A549 (cell line): Measurements from ENCODE around the gene MSMP. TPM values are rescaled to one million over a fixed set of nuclear protein-coding genes. Genes with fewer than 3 reads are reported as not detected.

ENCODE experiments used
- ATAC-seq, 2 experiments: fragments of 200-7000 bp in 1 of 2; fragments of >200 bp in 1 of 2; cut with Nextera tagmentation in 1 of 2; cut with Tn5 transposase in 1 of 2; 3 replicates each; pipeline versions ENCODE4 v1.8.0 to v1.9.1; 2018 to 2020; ENCODE audit warnings: mild to moderate bottlenecking in 1 of 2, moderate library complexity in 1 of 2
- CTCF ChIA-PET: fragments of 300-600 bp; sonication (Branson Sonifier 250); formaldehyde crosslinking; extraction: SDS; loops from one replicate; lab custom pipeline; 2021; ENCODE audit warnings: antibody characterized with exemption, inconsistent platforms; lab: Yijun Ruan, JAX
- POLR2A ChIA-PET: fragments of 350-600 bp; formaldehyde crosslinking; extraction: SDS; loops from one replicate; lab custom pipeline; 2021; ENCODE audit warnings: antibody characterized with exemption, inconsistent platforms; lab: Yijun Ruan, JAX
- DNase-seq, 2 experiments: peaks; one replicate each; pipeline versions ENCODE4 v3.0.0 to v3.0.0-alpha.2; 2011 to 2016; ENCODE audit warnings: low read depth in 1 of 2, low spot score in 1 of 2
- FAIRE-seq: peaks from 2 replicates; lab custom pipeline; 2011; peaks lifted over from hg19 to GRCh38; lab: Jason Lieb, UNC
- H3K27ac ChIP-seq, 2 experiments: fragments of >200 bp; sonication (Bioruptor Twin); formaldehyde crosslinking; 3 replicates each; pipeline ENCODE4 v1.5.1; 2016 to 2017
- H3K4me1 ChIP-seq: fragments of >200 bp; sonication (Bioruptor Twin); formaldehyde crosslinking; 3 replicates; pipeline ENCODE4 v1.6.1; 2016
- H3K4me2 ChIP-seq: fragments of >200 bp; sonication (Bioruptor Twin); formaldehyde crosslinking; 3 replicates; pipeline ENCODE4 v1.6.1; 2016
- H3K4me3 ChIP-seq: fragments of >200 bp; sonication (Bioruptor Twin); formaldehyde crosslinking; 3 replicates; pipeline ENCODE4 v1.5.1; 2016
- H3K9me3 ChIP-seq: fragments of >200 bp; sonication (Bioruptor Twin); formaldehyde crosslinking; 3 replicates; pipeline ENCODE4 v1.6.1; 2016
- BHLHE40 ChIP-seq: IDR thresholded peaks from 2 replicates; pipeline ENCODE4 v1.6.1; 2012; ENCODE audit warnings: low read depth, low read length, inconsistent platforms
- CBX8 ChIP-seq: fragments of 200-600 bp; sonication (generic); IDR thresholded peaks from 2 replicates; pipeline ENCODE4 v1.6.1; 2016
- CEBPB ChIP-seq, 2 experiments: fragments of >200 bp in 1 of 2; sonication (Bioruptor Twin) in 1 of 2; formaldehyde crosslinking in 1 of 2; IDR thresholded peaks; 2 replicates each; pipeline ENCODE4 v1.6.1; 2012 to 2016
- CHD4 ChIP-seq: fragments of 200-600 bp; sonication (generic); IDR thresholded peaks from 2 replicates; pipeline ENCODE4 v1.6.1; 2016; ENCODE audit warnings: antibody characterized with exemption, mild to moderate bottlenecking, borderline replicate concordance
- FOSL2 ChIP-seq, 2 experiments: fragments of 450-650 bp in 1 of 2; fragments of >200 bp in 1 of 2; sonication (Bioruptor Twin) in 1 of 2; formaldehyde crosslinking; IDR thresholded peaks; 2 replicates each; pipeline versions ENCODE4 v1.5.0 to v1.6.1; 2016 to 2020; ENCODE audit warnings: mild to moderate bottlenecking in 1 of 2, moderate library complexity in 1 of 2
- HEYL ChIP-seq: fragments of 250-450 bp; sonication (Bioruptor Pico); IDR thresholded peaks from 2 replicates; pipeline ENCODE4 v1.8.0; 2021; ENCODE audit warnings: mild to moderate bottlenecking, moderate library complexity
- HOXA7 ChIP-seq: fragments of 250-450 bp; sonication (Bioruptor Pico); IDR thresholded peaks from 2 replicates; pipeline ENCODE4 v1.5.0; 2020; ENCODE audit warnings: mild to moderate bottlenecking, moderate library complexity
- HOXB5 ChIP-seq: fragments of 250-450 bp; sonication (Bioruptor Pico); IDR thresholded peaks from 2 replicates; pipeline ENCODE4 v1.5.0; 2020; ENCODE audit warnings: mild to moderate bottlenecking, moderate library complexity
- JUN ChIP-seq, 2 experiments: fragments of >200 bp; sonication (Bioruptor Twin); formaldehyde crosslinking; IDR thresholded peaks; 2 replicates in 1 of 2; 3 replicates in 1 of 2; pipeline ENCODE4 v1.6.1; 2016 to 2017
- KDM1A ChIP-seq: fragments of 200-600 bp; sonication (generic); IDR thresholded peaks from 2 replicates; pipeline ENCODE4 v1.6.1; 2016; ENCODE audit warnings: low read depth, mild to moderate bottlenecking
- KDM5A ChIP-seq: fragments of 200-600 bp; sonication (generic); IDR thresholded peaks from 2 replicates; pipeline ENCODE4 v1.6.1; 2016; ENCODE audit warnings: antibody characterized with exemption, mild to moderate bottlenecking
- POLR2A ChIP-seq: IDR thresholded peaks from 2 replicates; pipeline ENCODE4 v1.6.1; 2012; ENCODE audit warnings: mild to moderate bottlenecking, low read length
- RAD21 ChIP-seq, 2 experiments: fragments of >200 bp in 1 of 2; sonication (Bioruptor Twin) in 1 of 2; formaldehyde crosslinking in 1 of 2; IDR thresholded peaks in 1 of 2; conservative IDR thresholded peaks in 1 of 2; 2 replicates in 1 of 2; 3 replicates in 1 of 2; pipeline ENCODE4 v1.6.1; 2012 to 2018; ENCODE audit warnings: inconsistent platforms in 1 of 2
- RFX5 ChIP-seq: fragments of 450-650 bp; IDR thresholded peaks from 2 replicates; pipeline ENCODE4 v1.7.1; 2014; ENCODE audit warnings: antibody characterized with exemption, mild to moderate bottlenecking, moderate library complexity
- SMC3 ChIP-seq: fragments of >200 bp; sonication (Bioruptor Twin); formaldehyde crosslinking; IDR thresholded peaks from 3 replicates; pipeline ENCODE4 v1.6.1; 2018; ENCODE audit warnings: inconsistent platforms
- SREBF2 ChIP-seq: fragments of 450-650 bp; IDR thresholded peaks from 2 replicates; pipeline ENCODE4 v1.6.1; 2014; ENCODE audit warnings: mild to moderate bottlenecking, moderate library complexity
- ZC3H11A ChIP-seq: fragments of 450-650 bp; IDR thresholded peaks from 2 replicates; pipeline ENCODE4 v1.6.1; 2014; ENCODE audit warnings: antibody characterized with exemption, mild to moderate bottlenecking
- ZNF302 ChIP-seq: fragments of 250-450 bp; sonication (Bioruptor Pico); IDR thresholded peaks from 2 replicates; pipeline ENCODE4 v1.9.0; 2021; ENCODE audit warnings: inconsistent platforms, mild to moderate bottlenecking, moderate library complexity
- WGBS: methylation state at CpG from one replicate; pipeline ENCODE4 v1.1.6; 2017; ENCODE audit errors: missing lambda C conversion rate; 5-methylcytosine and 5-hydroxymethylcytosine counted together
- polyA plus RNA-seq, 4 experiments: library from polyadenylated mRNA; depleted of rRNA in 3 of 4; stranded (reverse); fragments of >200 nt; fragmentation: RNase III in 1 of 4; extraction: RNeasy Plus Mini Kit Qiagen cat#74134 plus additional on column Dnase treatment in 1 of 4; gene quantifications; 2 replicates in 3 of 4; 3 replicates in 1 of 4; pipeline ENCODE4 v1.2.3, GENCODE V29; 2011 to 2017
- TF ChIP-seq, protein P1 (sequence below): fragments of >200 bp; sonication (Bioruptor Twin); formaldehyde crosslinking; IDR thresholded peaks from 3 replicates; pipeline ENCODE4 v1.5.1; 2016
- TF ChIP-seq, protein P2 (sequence below): fragments of 150-350 bp; IDR thresholded peaks from 2 replicates; pipeline ENCODE4 v1.6.1; 2014; ENCODE audit warnings: low read depth, mild to moderate bottlenecking, low read length
- TF ChIP-seq, protein P3 (sequence below): fragments of 250-450 bp; sonication (Bioruptor Pico); IDR thresholded peaks from 2 replicates; pipeline ENCODE4 v1.5.0; 2021; ENCODE audit warnings: mild to moderate bottlenecking, moderate library complexity, borderline replicate concordance

MSMP gene
- polyA plus RNA-seq, 2 of the 4 experiments (the other 2 are of a cell fraction), result not detected

DNA sequence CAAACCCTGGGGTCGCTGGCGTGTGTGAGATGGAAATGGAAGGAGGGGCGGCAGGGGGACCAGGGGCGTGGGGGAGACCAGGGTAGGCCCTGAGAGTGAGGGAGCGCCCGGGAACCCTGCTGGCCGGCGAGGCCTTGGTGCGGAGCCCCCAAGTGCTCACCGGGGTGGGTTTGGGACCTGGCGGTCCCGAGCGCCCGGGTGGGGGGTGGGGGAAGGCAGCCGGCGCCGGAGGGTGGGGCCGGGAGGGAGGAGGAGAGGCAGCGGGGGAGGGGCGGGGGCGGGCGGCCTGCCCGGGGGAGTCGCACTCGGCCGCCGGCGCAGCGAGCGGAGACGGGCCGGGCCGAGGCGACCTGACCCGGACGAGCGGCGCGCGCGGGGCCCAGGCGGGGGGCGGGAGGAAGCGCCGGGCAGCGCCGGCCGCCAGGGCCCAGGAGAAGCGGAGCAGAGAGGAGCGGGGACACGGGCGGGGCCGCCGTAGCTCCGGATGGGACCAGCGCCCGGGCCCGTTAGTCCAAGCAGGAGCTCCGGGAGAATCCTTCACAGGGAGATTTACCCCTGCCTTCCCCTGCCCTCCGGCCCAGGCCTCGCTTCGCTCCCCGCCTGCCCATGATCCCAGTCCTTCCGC is 37.3 kb upstream of the MSMP start, which contains the start of gene NPR2:
Gene NPR2 (plus strand): TSS at position 295 of the 625 bp plus-strand sequence. CDS start 818 bp downstream, outside the sequence.
- Histone ChIP-seq H3K4me2 (no peak within 1 kb of the TSS), H3K27ac (peak within 1 kb of the TSS in 1 of 2 experiments; percentile 22; a peak in 1 of 6 replicates)
- no peak for DNase-seq
- FAIRE-seq, result no peak
- WGBS, result 95% methylated on average over 35 of the region's 64 CpGs
- POLR2A ChIA-PET, result no interaction called here
- ATAC-seq, result no peak
- no peak for TF ChIP-seq ZC3H11A
- TF ChIP-seq HOXB5 (CRISPR knock-in tag), result no peak
- TF ChIP-seq, protein P1, sequence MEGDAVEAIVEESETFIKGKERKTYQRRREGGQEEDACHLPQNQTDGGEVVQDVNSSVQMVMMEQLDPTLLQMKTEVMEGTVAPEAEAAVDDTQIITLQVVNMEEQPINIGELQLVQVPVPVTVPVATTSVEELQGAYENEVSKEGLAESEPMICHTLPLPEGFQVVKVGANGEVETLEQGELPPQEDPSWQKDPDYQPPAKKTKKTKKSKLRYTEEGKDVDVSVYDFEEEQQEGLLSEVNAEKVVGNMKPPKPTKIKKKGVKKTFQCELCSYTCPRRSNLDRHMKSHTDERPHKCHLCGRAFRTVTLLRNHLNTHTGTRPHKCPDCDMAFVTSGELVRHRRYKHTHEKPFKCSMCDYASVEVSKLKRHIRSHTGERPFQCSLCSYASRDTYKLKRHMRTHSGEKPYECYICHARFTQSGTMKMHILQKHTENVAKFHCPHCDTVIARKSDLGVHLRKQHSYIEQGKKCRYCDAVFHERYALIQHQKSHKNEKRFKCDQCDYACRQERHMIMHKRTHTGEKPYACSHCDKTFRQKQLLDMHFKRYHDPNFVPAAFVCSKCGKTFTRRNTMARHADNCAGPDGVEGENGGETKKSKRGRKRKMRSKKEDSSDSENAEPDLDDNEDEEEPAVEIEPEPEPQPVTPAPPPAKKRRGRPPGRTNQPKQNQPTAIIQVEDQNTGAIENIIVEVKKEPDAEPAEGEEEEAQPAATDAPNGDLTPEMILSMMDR, result no peak
- no peak for TF ChIP-seq CEBPB (IDR thresholded peaks at IDR 0.05)
- TF ChIP-seq RFX5, result no peak
- no peak for TF ChIP-seq JUN (IDR thresholded peaks at IDR 0.05)
- TF ChIP-seq CBX8, result no peak
- no peak for TF ChIP-seq HOXA7 (CRISPR knock-in tag)
- no peak for TF ChIP-seq KDM5A
- TF ChIP-seq ZNF302 (CRISPR knock-in tag), result no peak
- TF ChIP-seq, protein P2, sequence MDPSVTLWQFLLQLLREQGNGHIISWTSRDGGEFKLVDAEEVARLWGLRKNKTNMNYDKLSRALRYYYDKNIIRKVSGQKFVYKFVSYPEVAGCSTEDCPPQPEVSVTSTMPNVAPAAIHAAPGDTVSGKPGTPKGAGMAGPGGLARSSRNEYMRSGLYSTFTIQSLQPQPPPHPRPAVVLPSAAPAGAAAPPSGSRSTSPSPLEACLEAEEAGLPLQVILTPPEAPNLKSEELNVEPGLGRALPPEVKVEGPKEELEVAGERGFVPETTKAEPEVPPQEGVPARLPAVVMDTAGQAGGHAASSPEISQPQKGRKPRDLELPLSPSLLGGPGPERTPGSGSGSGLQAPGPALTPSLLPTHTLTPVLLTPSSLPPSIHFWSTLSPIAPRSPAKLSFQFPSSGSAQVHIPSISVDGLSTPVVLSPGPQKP, result no peak
- TF ChIP-seq KDM1A, result no peak
- TF ChIP-seq POLR2A, result no peak
- TF ChIP-seq, all 56 proteins: peak for 0
- CTCF ChIA-PET, result interaction anchor here (1.0 to 2.7 kb wide), 5 partner anchors 9 to 120 kb away, joined by 3 to 26 read pairs (median 6); partner anchors contain the start of genes HINT2 and SPAG8
- no peaks in the 10 kb centered on the region for H3K9me3 ChIP-seq
- peaks cover 16% of the 10 kb centered on the region for H3K4me1 ChIP-seq
- H3K4me3 ChIP-seq, result no peak within 1 kb of the TSS

DNA sequence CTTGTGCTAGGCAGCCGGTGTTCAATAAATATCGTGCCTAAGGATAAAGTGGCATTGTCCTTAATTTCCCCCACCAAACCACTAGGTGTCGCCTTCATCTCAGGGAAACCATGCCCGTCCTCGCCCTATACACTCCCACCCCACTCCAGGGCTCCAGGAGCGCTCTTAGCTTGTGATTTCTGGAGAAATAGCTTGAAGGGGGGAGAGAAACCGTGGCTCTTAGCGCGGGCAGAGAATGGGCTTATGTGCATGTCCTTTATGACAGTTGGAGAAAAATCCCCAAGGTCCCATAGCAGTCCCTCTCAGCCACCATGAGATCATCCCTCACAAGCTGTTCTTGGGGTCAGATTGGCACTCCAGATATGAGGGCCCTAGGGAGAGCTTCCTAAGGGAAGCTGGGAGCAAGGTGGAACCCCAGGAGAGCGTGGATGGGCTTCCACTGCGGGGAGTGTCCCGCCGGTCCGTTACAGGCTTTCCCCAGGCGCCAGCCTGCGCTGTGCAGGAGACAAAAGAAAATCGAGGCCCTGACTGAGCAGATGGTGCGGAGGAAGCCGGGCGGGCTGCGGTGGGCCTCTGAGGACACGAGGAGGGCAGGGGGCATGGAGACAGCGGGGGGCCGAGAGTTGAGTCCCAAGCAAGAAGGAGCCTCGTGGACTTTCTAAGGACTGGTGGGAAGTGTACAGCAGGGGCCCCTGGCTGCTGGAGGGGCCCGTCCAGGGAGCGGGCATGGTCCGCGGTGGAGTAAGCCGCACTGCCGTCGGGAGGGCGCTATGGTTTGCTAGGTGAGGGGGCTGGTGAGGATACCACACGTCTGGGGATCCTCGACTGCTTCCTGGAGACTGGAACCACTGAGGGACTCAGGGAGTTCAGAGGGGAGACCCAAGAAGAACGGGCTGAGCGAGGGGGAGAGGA is 36.6 kb upstream of the MSMP start:
- peak; percentile 65 to 85 for DNase-seq
- ChIA-PET POLR2A (interaction anchor here (1.5 kb wide), 1 partner anchor 92 kb away, joined by 4 read pairs; no protein-coding TSS in a partner anchor), CTCF (interaction anchor here (0.5 to 5.0 kb wide), 69 partner anchors 9 to 1766 kb away, joined by 3 to 122 read pairs (median 7); partner anchors contain the start of genes ARHGEF39, CCDC107, FAM221B and GBA2)
- ATAC-seq, result peak; percentile 87 to 97
- TF ChIP-seq FOSL2 (IDR thresholded peaks at IDR 0.05) (no peak), FOSL2 (CRISPR knock-in tag; IDR thresholded peaks at IDR 0.05) (no peak), HEYL (CRISPR knock-in tag) (no peak), SREBF2 (no peak), ZNF302 (CRISPR knock-in tag) (no peak), RAD21 (conservative IDR thresholded peaks at IDR 0.05 in 1 of 2, IDR thresholded peaks at IDR 0.05 in 1 of 2) (peak; percentile 85 to 92), POLR2A (no peak), SMC3 (peak; percentile 59), BHLHE40 (no peak), CHD4 (no peak)
- TF ChIP-seq, protein P1, result peak; percentile 91
- TF ChIP-seq, protein P3, sequence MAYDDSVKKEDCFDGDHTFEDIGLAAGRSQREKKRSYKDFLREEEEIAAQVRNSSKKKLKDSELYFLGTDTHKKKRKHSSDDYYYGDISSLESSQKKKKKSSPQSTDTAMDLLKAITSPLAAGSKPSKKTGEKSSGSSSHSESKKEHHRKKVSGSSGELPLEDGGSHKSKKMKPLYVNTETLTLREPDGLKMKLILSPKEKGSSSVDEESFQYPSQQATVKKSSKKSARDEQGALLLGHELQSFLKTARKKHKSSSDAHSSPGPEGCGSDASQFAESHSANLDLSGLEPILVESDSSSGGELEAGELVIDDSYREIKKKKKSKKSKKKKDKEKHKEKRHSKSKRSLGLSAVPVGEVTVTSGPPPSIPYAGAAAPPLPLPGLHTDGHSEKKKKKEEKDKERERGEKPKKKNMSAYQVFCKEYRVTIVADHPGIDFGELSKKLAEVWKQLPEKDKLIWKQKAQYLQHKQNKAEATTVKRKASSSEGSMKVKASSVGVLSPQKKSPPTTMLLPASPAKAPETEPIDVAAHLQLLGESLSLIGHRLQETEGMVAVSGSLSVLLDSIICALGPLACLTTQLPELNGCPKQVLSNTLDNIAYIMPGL (CRISPR knock-in tag), result no peak
- H3K4me1 ChIP-seq, result peaks cover 9% of the 10 kb centered on the region
- no peak overlapping the region for H3K4me3 ChIP-seq
- FAIRE-seq, result peak; percentile 43
- H3K9me3 ChIP-seq, result no peaks in the 10 kb centered on the region
- H3K4me2 ChIP-seq, result no peak overlapping the region
- peak overlapping the region in 1 of 2 experiments; percentile 22; a peak in 1 of 6 replicates for H3K27ac ChIP-seq
- WGBS, result 67% methylated on average over 37 of the region's 37 CpGs
